Smooth muscle cell (in vitro differentiated cells): ENCODE data around the gene CYTH4. TPM values are rescaled to one million over a fixed set of nuclear protein-coding genes. Genes with fewer than 3 reads are reported as not detected.

ENCODE experiments used
- DNase-seq: peaks from one replicate; lab custom pipeline; 2025; ENCODE audit not compliant: unreplicated experiment; lab: John Stamatoyannopoulos, UW
- H2AFZ ChIP-seq: fragments of 200-600 bp; sonication (generic); 2 replicates; pipeline ENCODE4 v1.6.0; 2016; ENCODE audit warnings: antibody characterized with exemption, low read depth, mild to moderate bottlenecking
- H3F3A ChIP-seq: fragments of 200-600 bp; sonication (generic); 2 replicates; pipeline ENCODE4 v1.6.0; 2017; ENCODE audit warnings: antibody characterized with exemption, low read depth
- H3K27ac ChIP-seq: fragments of 200-600 bp; sonication (generic); 2 replicates; pipeline ENCODE4 v1.5.1; 2016; ENCODE audit warnings: low read depth, mild to moderate bottlenecking
- H3K27me3 ChIP-seq: fragments of 200-600 bp; sonication (generic); 2 replicates; pipeline ENCODE4 v1.6.1; 2016; ENCODE audit warnings: low read depth, mild to moderate bottlenecking
- H3K36me3 ChIP-seq: fragments of 200-600 bp; sonication (generic); 2 replicates; pipeline ENCODE4 v1.5.1; 2016; ENCODE audit warnings: low read depth
- H3K4me1 ChIP-seq: fragments of 200-600 bp; sonication (generic); 2 replicates; pipeline ENCODE4 v1.5.1; 2016; ENCODE audit warnings: low read depth
- H3K4me2 ChIP-seq: fragments of 200-600 bp; sonication (generic); 2 replicates; pipeline ENCODE4 v1.6.0; 2016; ENCODE audit warnings: mild to moderate bottlenecking
- H3K4me3 ChIP-seq: fragments of 200-600 bp; sonication (generic); 2 replicates; pipeline ENCODE4 v1.5.1; 2016; ENCODE audit warnings: mild to moderate bottlenecking
- H3K79me2 ChIP-seq: fragments of 200-600 bp; sonication (generic); 2 replicates; pipeline ENCODE4 v1.6.0; 2016; ENCODE audit warnings: low read depth, mild to moderate bottlenecking
- H3K9ac ChIP-seq: fragments of 200-600 bp; sonication (generic); 2 replicates; pipeline ENCODE4 v1.6.0; 2016; ENCODE audit warnings: low read depth
- H3K9me3 ChIP-seq: fragments of 200-600 bp; sonication (generic); replicated peaks from 2 replicates; pipeline ENCODE4 v1.5.1; 2016; ENCODE audit warnings: low read depth
- H4K20me1 ChIP-seq: fragments of 200-600 bp; sonication (generic); 2 replicates; pipeline ENCODE4 v1.6.0; 2016; ENCODE audit warnings: low read depth
- CTCF ChIP-seq: fragments of 200-600 bp; sonication (generic); IDR thresholded peaks from 2 replicates; pipeline ENCODE4 v1.5.1; 2017; ENCODE audit warnings: borderline replicate concordance, mild to moderate bottlenecking, antibody characterized with exemption; ENCODE audit not compliant: insufficient read depth, poor library complexity, severe bottlenecking
- whole genome bisulfite sequencing: methylation state at CpG from one replicate; pipeline ENCODE4 v1.1.7; 2016; ENCODE audit warnings: low lambda C conversion rate; 5-methylcytosine and 5-hydroxymethylcytosine counted together
- polyA plus RNA-seq: library from polyadenylated mRNA; unstranded; fragments of >200 nt; fragmentation: Nextera tagmentation; extraction: Ambion mirVana; gene quantifications from 2 replicates; pipeline ENCODE4 v1.2.1, GENCODE V29; 2016
- total RNA-seq: library from RNA; depleted of rRNA; stranded (reverse); fragments of >200 nt; gene quantifications from 2 replicates; pipeline ENCODE4 v1.2.3, GENCODE V29; 2014

CYTH4 gene
- total and polyA plus RNA-seq, 2 experiments from 2014 or later: not detected

DNA sequence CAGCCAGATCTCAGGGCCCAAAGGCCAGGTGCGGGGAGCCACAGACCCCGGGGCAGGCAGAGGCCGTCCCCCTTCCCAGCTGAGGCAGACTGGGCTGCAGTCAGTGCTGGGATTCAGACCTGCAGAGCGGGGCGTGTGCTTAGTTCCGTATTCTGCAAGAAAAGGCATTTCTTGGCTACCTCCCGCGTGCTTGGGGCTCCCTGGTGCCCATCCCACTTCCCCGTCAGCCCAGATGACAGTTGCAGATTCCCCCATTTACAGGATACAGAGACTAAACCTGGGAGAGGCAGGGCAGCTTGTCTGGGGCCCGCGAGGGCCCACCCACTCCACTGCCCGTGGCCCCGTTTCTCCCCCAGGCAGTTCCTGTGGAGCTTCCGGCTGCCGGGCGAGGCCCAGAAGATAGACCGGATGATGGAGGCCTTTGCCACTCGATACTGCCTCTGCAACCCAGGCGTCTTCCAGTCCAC is 18.3 kb downstream of the CYTH4 start:
- no peak overlapping the region for H3K9ac ChIP-seq
- H3K27ac ChIP-seq: no peak overlapping the region
- H3F3A ChIP-seq: no peaks in the 10 kb centered on the region
- no peak for TF ChIP-seq CTCF
- H3K27me3 ChIP-seq: no peaks in the 10 kb centered on the region
- H3K4me3 ChIP-seq: no peak overlapping the region
- H3K4me1 ChIP-seq: peaks cover 25% of the 10 kb centered on the region
- no peak overlapping the region for H2AFZ ChIP-seq
- WGBS: 89% methylated on average over 19 of the region's 19 CpGs
- no peaks in the 10 kb centered on the region for H3K79me2 ChIP-seq
- no peaks in the 10 kb centered on the region for H3K36me3 ChIP-seq
- DNase-seq: no peak
- no peaks in the 10 kb centered on the region for H3K9me3 ChIP-seq
- H4K20me1 ChIP-seq: no peaks in the 10 kb centered on the region
- no peak overlapping the region for H3K4me2 ChIP-seq

DNA sequence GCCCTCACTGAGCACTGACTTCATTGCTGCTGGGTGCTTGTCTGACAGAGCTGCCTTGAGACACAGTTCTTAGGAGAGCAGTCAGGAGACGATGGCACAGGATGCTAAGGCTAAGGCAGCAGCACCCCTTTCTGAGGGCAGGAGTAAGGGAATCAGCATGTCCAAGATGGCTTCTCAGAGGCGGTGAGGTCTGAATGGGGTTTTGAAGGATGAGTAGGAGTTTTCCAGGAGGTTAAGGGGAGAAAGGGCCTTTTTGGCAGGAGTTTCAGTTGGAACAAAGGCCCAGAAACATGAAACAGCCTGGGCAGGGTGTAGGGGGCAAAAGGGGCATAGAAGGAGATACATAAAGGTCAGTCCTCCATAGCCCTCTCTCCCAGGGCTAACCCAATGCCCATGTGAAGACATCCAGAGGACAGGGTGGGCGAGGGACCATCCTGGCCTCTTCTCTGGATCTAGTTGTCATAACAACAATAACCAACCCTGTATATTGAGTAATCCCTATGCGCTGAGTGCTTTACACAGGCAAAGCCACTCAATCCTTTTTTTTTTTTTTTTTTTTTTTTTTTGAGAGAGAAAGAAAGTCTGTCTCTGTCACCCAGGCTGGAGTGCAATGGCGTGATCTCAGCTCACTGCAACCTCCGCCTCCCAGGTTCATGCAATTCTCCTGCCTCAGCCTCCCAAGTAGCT is 19.0 kb downstream of the CYTH4 start:
- Histone ChIP-seq H2AFZ (peak overlapping the region; percentile 28), H3K27ac (no peak overlapping the region), H3K27me3 (no peaks in the 10 kb centered on the region), H3K79me2 (no peaks in the 10 kb centered on the region), H3K9ac (no peak overlapping the region), H3F3A (peaks cover 7% of the 10 kb centered on the region), H3K4me2 (no peak overlapping the region), H3K4me1 (peaks cover 25% of the 10 kb centered on the region), H4K20me1 (no peaks in the 10 kb centered on the region), H3K36me3 (no peaks in the 10 kb centered on the region), H3K9me3 (no peaks in the 10 kb centered on the region), H3K4me3 (no peak overlapping the region)
- DNase-seq: no peak
- 85% methylated on average over 6 of the region's 6 CpGs for WGBS
- TF ChIP-seq CTCF: no peak

DNA sequence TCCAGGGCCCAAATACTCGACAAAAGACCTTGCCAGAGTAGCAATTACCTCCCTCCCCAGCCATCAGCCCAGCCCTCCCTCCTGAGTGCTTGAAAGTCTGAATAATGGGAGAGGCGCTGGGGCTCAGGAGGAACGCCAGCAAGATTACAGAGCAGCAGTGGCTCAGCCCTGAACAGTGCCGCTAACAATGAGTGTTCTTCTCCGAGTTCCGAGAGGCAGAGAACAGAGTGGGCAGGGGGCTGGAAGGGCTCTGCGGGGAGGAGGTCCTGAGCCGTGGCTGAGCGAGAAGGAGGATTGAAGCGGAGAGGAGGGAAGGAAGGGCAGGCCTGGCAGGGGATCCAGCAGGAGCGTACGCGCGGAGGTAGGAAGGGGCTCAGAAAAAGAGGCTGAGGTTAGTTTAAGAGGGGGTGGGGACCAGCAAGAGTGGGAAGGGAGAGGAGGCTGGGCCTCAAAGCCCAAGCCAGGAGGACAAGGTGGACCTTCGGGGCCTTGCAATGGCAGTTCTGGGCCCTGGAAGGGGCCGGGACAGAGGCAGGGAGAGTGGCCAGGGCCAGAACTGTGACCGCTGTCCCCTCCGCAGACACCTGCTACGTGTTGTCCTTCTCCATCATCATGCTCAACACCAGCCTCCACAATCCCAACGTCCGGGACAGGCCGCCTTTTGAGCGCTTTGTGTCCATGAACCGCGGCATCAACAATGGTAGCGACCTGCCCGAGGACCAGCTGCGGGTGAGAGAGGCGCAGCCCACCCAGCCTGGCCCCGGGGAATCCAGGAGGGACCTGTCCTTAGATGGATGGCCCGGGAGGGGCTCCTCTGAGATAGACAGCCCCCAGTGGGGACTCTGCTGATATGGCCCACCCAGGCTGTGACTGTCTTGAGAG is 20.6 kb downstream of the CYTH4 start:
- no peak overlapping the region for H2AFZ ChIP-seq
- H3K27me3 ChIP-seq: no peaks in the 10 kb centered on the region
- peaks cover 13% of the 10 kb centered on the region for H3F3A ChIP-seq
- peak overlapping the region; percentile 50 for H3K4me2 ChIP-seq
- H4K20me1 ChIP-seq: no peaks in the 10 kb centered on the region
- no peaks in the 10 kb centered on the region for H3K9me3 ChIP-seq
- peak overlapping the region; percentile 80 for H3K27ac ChIP-seq
- H3K9ac ChIP-seq: peak overlapping the region; percentile 17
- H3K4me3 ChIP-seq: no peak overlapping the region
- no peaks in the 10 kb centered on the region for H3K36me3 ChIP-seq
- TF ChIP-seq CTCF: no peak
- no peak for DNase-seq
- WGBS: 79% methylated on average over 31 of the region's 31 CpGs
- peaks cover 26% of the 10 kb centered on the region for H3K4me1 ChIP-seq
- H3K79me2 ChIP-seq: no peaks in the 10 kb centered on the region
